Psoas muscle (tissue), 8 donors: ENCODE measurements around the gene TBXAS1. TPM values are rescaled to one million over a fixed set of nuclear protein-coding genes. Genes with fewer than 3 reads are reported as not detected.

ENCODE experiments used
- ATAC-seq, 4 donors: fragments of 200-7000 bp; cut with Tn5 transposase; one replicate each; pipeline ENCODE4 v1.9.1; 2020; ENCODE audit warnings: moderate library complexity in 3 of 4, mild to moderate bottlenecking in 2 of 4
- DNase-seq, 2 donors: peaks; one replicate each; pipeline ENCODE4 v3.0.0-alpha.2; 2020
- H3K27ac ChIP-seq: fragments of 200-600 bp; one replicate; pipeline ENCODE4 v1.8.0; 2022
- H3K27me3 ChIP-seq, 3 donors: fragments of 200-600 bp in 1 of 3; one replicate each; pipeline versions ENCODE4 v1.6.1 to v1.8.0; 2013 to 2022; ENCODE audit warnings: low read length in 2 of 3, mild to moderate bottlenecking in 2 of 3, moderate library complexity in 1 of 3; ENCODE audit not compliant: insufficient read depth in 3 of 3
- H3K36me3 ChIP-seq, 2 donors: fragments of 200-600 bp in 1 of 2; one replicate each; pipeline versions ENCODE4 v1.6.1 to v1.8.0; 2013 to 2022; ENCODE audit warnings: low read depth in 1 of 2, mild to moderate bottlenecking in 1 of 2, moderate library complexity in 1 of 2; ENCODE audit not compliant: insufficient read depth in 1 of 2
- H3K4me1 ChIP-seq: fragments of 200-600 bp; one replicate; pipeline ENCODE4 v1.8.0; 2022
- H3K4me3 ChIP-seq: fragments of 200-600 bp; one replicate; pipeline ENCODE4 v1.8.0; 2022; ENCODE audit warnings: mild to moderate bottlenecking
- H3K9me3 ChIP-seq: fragments of 200-600 bp; one replicate; pipeline ENCODE4 v1.8.0; 2022
- CTCF ChIP-seq: fragments of 200-600 bp; IDR thresholded peaks from one replicate; pipeline ENCODE4 v1.8.0; 2022; ENCODE audit warnings: antibody characterized with exemption
- WGBS, 3 donors: extraction: QIAGEN DNeasy Blood & Tissue Kit; methylation state at CpG; one replicate each; pipeline versions ENCODE4 v1.1.6 to v1.1.7; 2013; 5-methylcytosine and 5-hydroxymethylcytosine counted together
- intact Hi-C, 2 donors: fragments of 100-400 bp; cut with DNase I; formaldehyde crosslinking; loops; one replicate each; pipeline versions ENCODE4 v1.11.0 to v1.14.2; 2022
- polyA plus RNA-seq, 3 donors: library from polyadenylated mRNA; stranded (reverse); fragments of 200-250 nt; gene quantifications; one replicate each; pipeline ENCODE4 v1.2.3, GENCODE V29; 2013
- total RNA-seq, 4 donors: library from RNA; stranded (reverse); fragmentation: NEBNext Ultra II Directional in 2 of 4; extraction: Animal tissue kit (Norgen Biotek cat#: 25700) in 2 of 4; gene quantifications; one replicate each; pipeline versions ENCODE4 v1.2.1 to v1.2.4, GENCODE V29; 2021 to 2023
- donor health status: healthy with polysubstance abuse.
- donor health status: DM: no; HTN: no; CAD: no; lungs with moderate emphysema.
- donor health status: Bipolar disorder and iron deficiency.
- donor health status: healthy.
- donor health status: DM: yes; HTN: yes; CAD: no.
- donor health status: DM: no; HTN: no; CAD: no.
- donor health status: DM: no; HTN: no; CAD: no.
- donor health status: DM: yes; HTN: yes; CAD: no.

Gene TBXAS1
- total and polyA plus RNA-seq, 7 donors: 0.90 to 2.9 (median 2.0) TPM

- TF ChIP-seq CTCF: no peak
- intact Hi-C loops: no loop called here
- peak overlapping the region; percentile 72 for H3K27ac ChIP-seq
- no peaks in the 10 kb centered on the region for H3K9me3 ChIP-seq
- no peak overlapping the region for H3K4me3 ChIP-seq
- ATAC-seq (peak; percentile 97 to 100 (median 99)), DNase-seq (no peak)
- peaks cover 0 to 4% (median 0%) of the 10 kb centered on the region in 3 donors for H3K27me3 ChIP-seq
- WGBS, 3 donors: 60 to 71% (median 68%) methylated on average over 7 of the region's 7 CpGs
- H3K4me1 ChIP-seq: peaks cover 14% of the 10 kb centered on the region
- no peaks in the 10 kb centered on the region for H3K36me3 ChIP-seq
Observed at GRCh38 chr7:139791316-139791715, 37.7 kb upstream of the TBXAS1 start.

GRCh38 chr7:139797607-139798006, 31.5 kb upstream of the TBXAS1 start:
- H3K4me1 ChIP-seq: no peaks in the 10 kb centered on the region
- H3K36me3 ChIP-seq: no peaks in the 10 kb centered on the region
- no peak for TF ChIP-seq CTCF
- DNase-seq: no peak
- H3K27ac ChIP-seq: no peak overlapping the region
- 77 to 79% (median 77%) methylated on average over 2 of the region's 2 CpGs for WGBS, 3 donors
- no peaks in the 10 kb centered on the region for H3K27me3 ChIP-seq
- intact Hi-C loops: no loop called here
- H3K4me3 ChIP-seq: no peak overlapping the region
- ATAC-seq: no peak
- H3K9me3 ChIP-seq: no peaks in the 10 kb centered on the region

GRCh38 chr7:139798221-139798620, 30.8 kb upstream of the TBXAS1 start:
- 49 to 52% (median 51%) methylated on average over 10 of the region's 10 CpGs for WGBS, 3 donors
- no peak for ATAC-seq
- Histone ChIP-seq H3K27ac (no peak overlapping the region), H3K4me1 (no peaks in the 10 kb centered on the region), H3K36me3 (no peaks in the 10 kb centered on the region), H3K4me3 (no peak overlapping the region), H3K9me3 (no peaks in the 10 kb centered on the region), H3K27me3 (no peaks in the 10 kb centered on the region)
- intact Hi-C loops: no loop called here
- no peak for TF ChIP-seq CTCF
- DNase-seq: no peak

GRCh38 chr7:139798892-139799291, 30.2 kb upstream of the TBXAS1 start:
- H3K4me1 ChIP-seq: no peaks in the 10 kb centered on the region
- no peaks in the 10 kb centered on the region for H3K36me3 ChIP-seq
- H3K27me3 ChIP-seq: no peaks in the 10 kb centered on the region
- no peak overlapping the region for H3K4me3 ChIP-seq
- intact Hi-C loops: no loop called here
- 63 to 80% (median 67%) methylated on average over 4 of the region's 4 CpGs for WGBS, 3 donors
- no peak for DNase-seq
- no peak overlapping the region for H3K27ac ChIP-seq
- H3K9me3 ChIP-seq: no peaks in the 10 kb centered on the region
- TF ChIP-seq CTCF: no peak
- peak in 3 of 4 donors; percentile 63 to 84 (median 82) for ATAC-seq

GRCh38 chr7:139799586-139799985, 29.5 kb upstream of the TBXAS1 start:
- intact Hi-C loops: no loop called here
- Histone ChIP-seq H3K9me3 (no peaks in the 10 kb centered on the region), H3K4me1 (no peaks in the 10 kb centered on the region), H3K27ac (no peak overlapping the region), H3K4me3 (no peak overlapping the region), H3K27me3 (no peaks in the 10 kb centered on the region), H3K36me3 (no peaks in the 10 kb centered on the region)
- DNase-seq: no peak
- no peak for TF ChIP-seq CTCF
- peak in 2 of 4 donors; percentile 26 to 43 for ATAC-seq
- WGBS, 3 donors: 50 to 57% (median 55%) methylated on average over 2 of the region's 2 CpGs
